K562 (cell line): Measurements from ENCODE around the gene TTBK2. TPM values are rescaled to one million over a fixed set of nuclear protein-coding genes. Genes with fewer than 3 reads are reported as not detected.

Experiments used
- ATAC-seq: fragments of 200-7000 bp; cut with Tn5 transposase; 3 replicates; pipeline ENCODE4 v1.9.1; 2020; ENCODE audit warnings: moderate library complexity
- BruUV-seq: library from RNA; stranded (reverse); fragments of 400-500 nt; replicated peaks from 2 replicates; lab custom pipeline; 2021; lab: Mats Ljungman, UMichigan
- CTCF ChIA-PET: fragments of 300-600 bp; formaldehyde crosslinking; extraction: SDS; loops from one replicate; lab custom pipeline; 2021; ENCODE audit warnings: low intra/inter-chr PET ratio; lab: Yijun Ruan, JAX
- POLR2A ChIA-PET: fragments of 300-600, 350-650 bp; sonication (Branson Sonifier 250); formaldehyde crosslinking; extraction: SDS; loops from one replicate; lab custom pipeline; 2021; ENCODE audit warnings: antibody characterized with exemption, inconsistent platforms; lab: Yijun Ruan, JAX
- DNase-seq, 4 experiments: peaks; one replicate each; pipeline versions ENCODE4 v3.0.0 to v3.0.0-alpha.2; 2011 to 2018; ENCODE audit warnings: low spot score in 3 of 4, mixed read lengths in 3 of 4; ENCODE audit errors: extremely low read depth in 1 of 4
- FAIRE-seq: peaks from 2 replicates; lab custom pipeline; 2011; peaks lifted over from hg19 to GRCh38; lab: Jason Lieb, UNC
- H2AFZ ChIP-seq: 2 replicates; pipeline ENCODE4 v1.6.0; 2011; ENCODE audit warnings: low read depth, low read length, control low read depth, inconsistent platforms
- H3K27ac ChIP-seq: fragments of 200-600 bp; 3 replicates; pipeline ENCODE4 v1.8.0; 2011; ENCODE audit warnings: low read depth, mild to moderate bottlenecking, control low read depth, inconsistent platforms, low read length, moderate library complexity, mixed read lengths; ENCODE audit errors: extremely low read depth
- H3K27me3 ChIP-seq, 2 experiments: fragments of 300-600 bp in 1 of 2; 2 replicates in 1 of 2; 3 replicates in 1 of 2; pipeline versions ENCODE4 v1.6.0 to v1.8.0; 2011; ENCODE audit warnings: inconsistent platforms in 2 of 2, low read length in 2 of 2, mild to moderate bottlenecking in 1 of 2, mixed read lengths in 1 of 2, moderate library complexity in 1 of 2; ENCODE audit not compliant: control insufficient read depth in 2 of 2, insufficient read depth in 2 of 2
- H3K36me3 ChIP-seq: fragments of 300-600 bp; 3 replicates; pipeline ENCODE4 v1.8.0; 2011; ENCODE audit warnings: mild to moderate bottlenecking, low read length, inconsistent platforms; ENCODE audit not compliant: control insufficient read depth, insufficient read depth
- H3K4me1 ChIP-seq, 2 experiments: fragments of 200-600 bp in 1 of 2; replicated peaks in 1 of 2; 2 replicates in 1 of 2; 3 replicates in 1 of 2; pipeline versions ENCODE4 v1.5.1 to v1.8.0; 2011; ENCODE audit warnings: inconsistent platforms in 2 of 2, low read length in 2 of 2, mild to moderate bottlenecking in 1 of 2, mixed read lengths in 1 of 2, moderate library complexity in 1 of 2; ENCODE audit not compliant: control insufficient read depth in 2 of 2, insufficient read depth in 2 of 2
- H3K4me2 ChIP-seq: 2 replicates; pipeline ENCODE4 v1.6.1; 2011; ENCODE audit warnings: low read length, control low read depth, inconsistent platforms, mixed read lengths; ENCODE audit not compliant: insufficient read depth
- H3K4me3 ChIP-seq: fragments of 200-600 bp; sonication (generic), shearing (Covaris generic); 2 replicates; pipeline ENCODE4 v1.5.1; 2016; ENCODE audit warnings: control low read depth, inconsistent platforms
- H3K79me2 ChIP-seq: fragments of 200-600 bp; 3 replicates; pipeline ENCODE4 v1.8.0; 2011; ENCODE audit warnings: low read length, inconsistent platforms; ENCODE audit not compliant: control insufficient read depth, insufficient read depth
- H3K9ac ChIP-seq, 2 experiments: 2 replicates each; pipeline versions ENCODE4 v1.6.0 to v1.6.1; 2011; ENCODE audit warnings: low read depth in 2 of 2, low read length in 2 of 2, control low read depth in 1 of 2, inconsistent platforms in 1 of 2, mild to moderate bottlenecking in 1 of 2, mixed read lengths in 1 of 2; ENCODE audit not compliant: insufficient read depth in 1 of 2
- H3K9me1 ChIP-seq: one replicate; pipeline ENCODE4 v1.6.0; 2011; ENCODE audit warnings: inconsistent platforms, mild to moderate bottlenecking, low read length, moderate library complexity; ENCODE audit not compliant: control insufficient read depth, insufficient read depth
- H3K9me3 ChIP-seq: replicated peaks from 2 replicates; pipeline ENCODE4 v1.5.1; 2011; ENCODE audit warnings: low read depth, low read length, inconsistent platforms; ENCODE audit not compliant: control insufficient read depth, insufficient read depth
- H4K20me1 ChIP-seq: replicated peaks from 2 replicates; pipeline ENCODE4 v1.6.1; 2011; ENCODE audit warnings: low read length, inconsistent platforms, mixed read lengths; ENCODE audit not compliant: control insufficient read depth, insufficient read depth
- ATF4 ChIP-seq: fragments of 450-650 bp; formaldehyde crosslinking; IDR thresholded peaks from 2 replicates; pipeline ENCODE4 v1.4.0; 2022; ENCODE audit warnings: mild to moderate bottlenecking, moderate library complexity
- CBFA2T3 ChIP-seq: fragments of 450-650 bp; IDR thresholded peaks from 2 replicates; pipeline ENCODE4 v1.6.1; 2017
- CBX3 ChIP-seq, 2 experiments: IDR thresholded peaks; 1 replicate in 1 of 2; 2 replicates in 1 of 2; pipeline ENCODE4 v1.6.1; 2012; ENCODE audit warnings: inconsistent platforms in 2 of 2, low read length in 2 of 2, borderline replicate concordance in 1 of 2, control low read depth in 1 of 2
- CBX5 ChIP-seq: IDR thresholded peaks from 2 replicates; pipeline ENCODE4 v1.6.1; 2014; ENCODE audit warnings: low read depth, borderline replicate concordance
- CEBPB ChIP-seq: fragments of 450-650 bp; IDR thresholded peaks from 2 replicates; pipeline ENCODE4 v1.6.1; 2016; ENCODE audit warnings: missing genetic modification characterization, missing compliant biosample characterization
- CREB1 ChIP-seq, 2 experiments: sonication (generic) in 1 of 2; formaldehyde crosslinking in 1 of 2; IDR thresholded peaks; 2 replicates each; pipeline versions ENCODE4 v1.6.1 to v1.8.0; 2012 to 2022; ENCODE audit warnings: inconsistent platforms in 1 of 2, mild to moderate bottlenecking in 1 of 2, missing genetic modification reagents in 1 of 2, moderate library complexity in 1 of 2
- FOS ChIP-seq: IDR thresholded peaks from 3 replicates; pipeline ENCODE4 v1.6.1; 2011; ENCODE audit not compliant: insufficient read length; ENCODE audit errors: extremely low read depth
- FOXP1 ChIP-seq: sonication (generic); formaldehyde crosslinking; IDR thresholded peaks from 2 replicates; pipeline ENCODE4 v1.8.0; 2022; ENCODE audit warnings: mild to moderate bottlenecking, missing genetic modification reagents
- FOXP4 ChIP-seq: sonication (generic); formaldehyde crosslinking; IDR thresholded peaks from 2 replicates; pipeline ENCODE4 v1.8.0; 2022; ENCODE audit warnings: mild to moderate bottlenecking, missing genetic modification reagents, borderline replicate concordance
- HDAC6 ChIP-seq: IDR thresholded peaks from 2 replicates; pipeline ENCODE4 v1.6.1; 2012; ENCODE audit warnings: low read depth, mild to moderate bottlenecking, control low read depth, inconsistent platforms, low read length, moderate library complexity
- KLF13 ChIP-seq: fragments of 450-650 bp; IDR thresholded peaks from 2 replicates; pipeline ENCODE4 v1.6.1; 2016; ENCODE audit warnings: missing genetic modification characterization, low read depth, mild to moderate bottlenecking, missing compliant biosample characterization, moderate library complexity, borderline replicate concordance
- MAFK ChIP-seq: IDR thresholded peaks from 2 replicates; pipeline ENCODE4 v1.6.1; 2011; ENCODE audit warnings: low read length, improper control_type of control experiment
- MEF2D ChIP-seq: conservative IDR thresholded peaks from 2 replicates; pipeline ENCODE4 v1.6.1; 2016; ENCODE audit warnings: low read depth, missing genetic modification characterization, missing compliant biosample characterization
- MTA3 ChIP-seq: fragments of 450-650 bp; formaldehyde crosslinking; IDR thresholded peaks from 2 replicates; pipeline ENCODE4 v1.6.1; 2017; ENCODE audit warnings: mild to moderate bottlenecking, borderline replicate concordance
- NFE2 ChIP-seq: IDR thresholded peaks from 2 replicates; pipeline ENCODE4 v1.6.1; 2014; ENCODE audit warnings: antibody characterized with exemption, low read depth
- RBM25 ChIP-seq: fragments of 200-400 bp; formaldehyde crosslinking; IDR thresholded peaks from 2 replicates; pipeline ENCODE4 v1.6.1; 2018; ENCODE audit warnings: low read length, low read depth, moderate library complexity; ENCODE audit not compliant: severe bottlenecking
- SFPQ ChIP-seq: fragments of 200-400 bp; formaldehyde crosslinking; IDR thresholded peaks from 2 replicates; pipeline ENCODE4 v1.6.1; 2017; ENCODE audit warnings: mild to moderate bottlenecking, low read depth, low read length, moderate library complexity
- TRIM24 ChIP-seq, 2 experiments: fragments of 450-650 bp; IDR thresholded peaks; 2 replicates each; pipeline ENCODE4 v1.6.1; 2016
- TRIM28 ChIP-seq: fragments of 450-650 bp; IDR thresholded peaks from 2 replicates; pipeline ENCODE4 v1.6.1; 2017
- ZNF217 ChIP-seq: sonication (generic); formaldehyde crosslinking; IDR thresholded peaks from 2 replicates; pipeline ENCODE4 v1.8.0; 2022; ENCODE audit warnings: mild to moderate bottlenecking, missing genetic modification reagents
- WGBS: fragments of 100-300 bp; shearing (Covaris generic); methylation state at CpG from one replicate; pipeline ENCODE4 v1.1.6; 2016; ENCODE audit warnings: low coverage, mixed read lengths; ENCODE audit not compliant: insufficient coverage; ENCODE audit errors: missing lambda C conversion rate; 5-methylcytosine and 5-hydroxymethylcytosine counted together
- in situ Hi-C: fragments of 300-500 bp; cut with MboI; formaldehyde crosslinking; loops from 4 replicates; pipeline ENCODE4 v1.15.0; 2018; ENCODE audit warnings: inconsistent platforms, mixed read lengths
- intact Hi-C: fragments of 100-400 bp; cut with micrococcal nuclease; formaldehyde crosslinking; loops from 2 replicates; pipeline ENCODE4 v1.14.2; 2022
- polyA plus RNA-seq, 8 experiments: library from polyadenylated mRNA; depleted of rRNA in 4 of 8; stranded (reverse) in 5 of 8; unstranded in 3 of 8; fragments of >200 nt; fragmentation: Nextera tagmentation in 2 of 8; fragmentation: Illumina TruSeq in 1 of 8; extraction: Ambion mirVana in 2 of 8; extraction: Trizol in 1 of 8; gene quantifications; 2 replicates each; pipeline versions ENCODE4 v1.2.1 to v1.2.3, GENCODE V29; 2011 to 2014; ENCODE audit warnings: inconsistent platforms in 1 of 8, missing spikeins in 1 of 8
- total RNA-seq, 7 experiments: library from RNA; depleted of rRNA in 6 of 7; stranded (reverse); fragments of >200 nt in 6 of 7; fragmentation: Illumina TruSeq in 2 of 7; extraction: Trizol in 2 of 7; gene quantifications; 2 replicates each; pipeline versions ENCODE4 v1.2.1 to v1.2.3, GENCODE V29; 2011 to 2021; ENCODE audit warnings: low replicate concordance in 1 of 7

TTBK2 gene
- total and polyA plus RNA-seq, 9 of the 15 experiments (the other 6 are each of a cell fraction or from before 2014, with no cell fraction given): 0.89 to 8.0 (median 4.8) TPM

GRCh38 chr15:42843699-42844098 lies 76.9 kb downstream of the TTBK2 start:
- H3K4me3 ChIP-seq: no peak overlapping the region
- H3K9ac ChIP-seq: no peak overlapping the region
- in situ Hi-C loops (no loop called here), intact Hi-C loops (no loop called here)
- WGBS: 57% methylated on average over 3 of the region's 4 CpGs
- DNase-seq (no peak), ATAC-seq (no peak), FAIRE-seq (no peak)
- H3K9me1 ChIP-seq: no peaks in the 10 kb centered on the region
- ChIA-PET CTCF (no interaction called here), POLR2A (no interaction called here)
- no peaks in the 10 kb centered on the region for H4K20me1 ChIP-seq
- no peak overlapping the region for H3K27ac ChIP-seq
- BruUV-seq: no TSS peak
- H3K4me1 ChIP-seq: no peaks in the 10 kb centered on the region
- no peaks in the 10 kb centered on the region for H3K79me2 ChIP-seq
- peaks cover 6% of the 10 kb centered on the region; the same call in 1 of the 3 replicates for H3K36me3 ChIP-seq
- H3K4me2 ChIP-seq: no peak overlapping the region
- H3K9me3 ChIP-seq: peaks cover 3% of the 10 kb centered on the region; the same call in 1 of the 2 replicates
- no peaks in the 10 kb centered on the region for H3K27me3 ChIP-seq
- no peak overlapping the region for H2AFZ ChIP-seq
- no peak for TF ChIP-seq HDAC6
- 0 out of 2 replicates have a peak, but pooled peaks have one; percentile 25 for TF ChIP-seq TRIM28
- no peak for TF ChIP-seq MEF2D (tag)
- TF ChIP-seq CEBPB: peak; percentile 50
- no peak for TF ChIP-seq RBM25
- no peak for TF ChIP-seq ZNF217 (CRISPR knock-in tag)
- no peak for TF ChIP-seq FOS
- TF ChIP-seq SFPQ: no peak
- TF ChIP-seq CREB1 (IDR thresholded peaks at IDR 0.05): no peak
- TF ChIP-seq CREB1 (CRISPR knock-in tag; IDR thresholded peaks at IDR 0.05): no peak
- peak; percentile 33 to 68; a peak in 3 of 4 replicates for TF ChIP-seq TRIM24 (IDR thresholded peaks at IDR 0.05)
- peak; percentile 51 for TF ChIP-seq NFE2
- no peak for TF ChIP-seq MAFK
- 0 out of 3 replicates have a peak, but pooled peaks of 1 of the 2 experiments have one; percentile 24 for TF ChIP-seq CBX3 (IDR thresholded peaks at IDR 0.05; ENCODE audit: borderline replicate concordance in 1 of 2, low read length in 2 of 2)
- TF ChIP-seq MTA3: no peak
- TF ChIP-seq FOXP4 (CRISPR knock-in tag): no peak
- no peak for TF ChIP-seq KLF13 (tag)
- TF ChIP-seq FOXP1 (CRISPR knock-in tag): no peak
- TF ChIP-seq ATF4 (CRISPR knock-in tag): no peak
- peak; percentile 17; the same call in 1 of the 2 replicates for TF ChIP-seq CBFA2T3
- TF ChIP-seq CBX5: 0 out of 2 replicates have a peak, but pooled peaks have one; percentile 10
